DOHH2 (cell line): ENCODE measurements around the gene SLC37A1.

Experiments used
- H3F3A ChIP-seq: fragments of 200-600 bp; sonication (generic), shearing (Covaris generic); 2 replicates; pipeline ENCODE4 v1.6.0; 2016; ENCODE audit warnings: antibody characterized with exemption, mild to moderate bottlenecking; ENCODE audit not compliant: control insufficient read depth, insufficient read depth
- H3K27ac ChIP-seq: fragments of 200-600 bp; sonication (generic); 2 replicates; pipeline ENCODE4 v1.5.1; 2014; ENCODE audit warnings: low read depth, mild to moderate bottlenecking, low read length, moderate library complexity
- H3K27me3 ChIP-seq: fragments of 200-600 bp; sonication (generic); 2 replicates; pipeline ENCODE4 v1.6.1; 2014; ENCODE audit warnings: mild to moderate bottlenecking, low read length, mixed read lengths; ENCODE audit not compliant: control insufficient read depth
- H3K36me3 ChIP-seq: fragments of 200-600 bp; sonication (generic); 2 replicates; pipeline ENCODE4 v1.6.1; 2014; ENCODE audit warnings: mild to moderate bottlenecking, low read length, moderate library complexity, mixed read lengths; ENCODE audit not compliant: control insufficient read depth
- H3K4me1 ChIP-seq: fragments of 200-600 bp; sonication (generic); 2 replicates; pipeline ENCODE4 v1.6.1; 2014; ENCODE audit warnings: mild to moderate bottlenecking, low read length, mixed read lengths; ENCODE audit not compliant: control insufficient read depth
- H3K4me2 ChIP-seq: fragments of 200-600 bp; sonication (generic); 2 replicates; pipeline ENCODE4 v1.6.0; 2014; ENCODE audit warnings: mild to moderate bottlenecking, low read length, moderate library complexity
- H3K4me3 ChIP-seq: fragments of 200-600 bp; sonication (generic); 2 replicates; pipeline ENCODE4 v1.5.1; 2014; ENCODE audit warnings: mild to moderate bottlenecking, low read length, mixed read lengths
- H3K79me2 ChIP-seq: fragments of 200-600 bp; sonication (generic); 2 replicates; pipeline ENCODE4 v1.6.1; 2014; ENCODE audit warnings: mild to moderate bottlenecking, low read length, mixed read lengths; ENCODE audit not compliant: control insufficient read depth
- H3K9me2 ChIP-seq: fragments of 200-600 bp; sonication (generic); replicated peaks from 2 replicates; pipeline ENCODE4 v1.6.1; 2014; ENCODE audit warnings: mild to moderate bottlenecking, low read length, mixed read lengths; ENCODE audit not compliant: control insufficient read depth
- H3K9me3 ChIP-seq: fragments of 200-600 bp; sonication (generic); 2 replicates; pipeline ENCODE4 v1.6.1; 2014; ENCODE audit warnings: antibody characterized with exemption, low read length, mixed read lengths; ENCODE audit not compliant: control insufficient read depth, insufficient read depth
- H4K20me1 ChIP-seq: fragments of 200-600 bp; sonication (generic); 2 replicates; pipeline ENCODE4 v1.6.0; 2014; ENCODE audit warnings: low read depth, mild to moderate bottlenecking, antibody characterized with exemption, low read length, moderate library complexity; ENCODE audit not compliant: control insufficient read depth, insufficient read depth
- CTCF ChIP-seq: fragments of 200-600 bp; sonication (generic); IDR thresholded peaks from one replicate; pipeline ENCODE4 v1.5.1; 2014; ENCODE audit warnings: antibody characterized with exemption, mild to moderate bottlenecking, low read depth, low read length; ENCODE audit not compliant: poor library complexity, severe bottlenecking
- EZH2phosphoT487 ChIP-seq: fragments of 200-600 bp; sonication (generic); IDR thresholded peaks from 2 replicates; pipeline ENCODE4 v1.6.1; 2017; ENCODE audit warnings: borderline replicate concordance, mild to moderate bottlenecking, antibody characterized with exemption, low read length, moderate library complexity, mixed read lengths

Gene SLC37A1

GRCh38 chr21:42545317-42545716 is 31.7 kb downstream of the SLC37A1 start:
- no peak for TF ChIP-seq CTCF
- TF ChIP-seq EZH2phosphoT487, result no peak
- H3K36me3 ChIP-seq, result peaks cover 25% of the 10 kb centered on the region
- no peaks in the 10 kb centered on the region for H3K9me2 ChIP-seq
- H3K4me2 ChIP-seq, result no peak overlapping the region
- H4K20me1 ChIP-seq, result no peaks in the 10 kb centered on the region
- no peaks in the 10 kb centered on the region for H3K27me3 ChIP-seq
- no peak overlapping the region for H3K4me3 ChIP-seq
- H3K4me1 ChIP-seq, result no peaks in the 10 kb centered on the region
- H3K9me3 ChIP-seq, result no peaks in the 10 kb centered on the region
- no peak overlapping the region for H3K27ac ChIP-seq
- no peaks in the 10 kb centered on the region for H3F3A ChIP-seq
- H3K79me2 ChIP-seq, result no peaks in the 10 kb centered on the region

GRCh38 chr21:42545745-42546144 is 32.1 kb downstream of the SLC37A1 start:
- H3F3A ChIP-seq, result no peaks in the 10 kb centered on the region
- H3K27ac ChIP-seq, result no peak overlapping the region
- no peaks in the 10 kb centered on the region for H3K9me2 ChIP-seq
- H3K27me3 ChIP-seq, result no peaks in the 10 kb centered on the region
- H4K20me1 ChIP-seq, result no peaks in the 10 kb centered on the region
- no peaks in the 10 kb centered on the region for H3K4me1 ChIP-seq
- no peaks in the 10 kb centered on the region for H3K9me3 ChIP-seq
- H3K36me3 ChIP-seq, result peaks cover 27% of the 10 kb centered on the region
- no peak overlapping the region for H3K4me2 ChIP-seq
- TF ChIP-seq EZH2phosphoT487, result no peak
- no peak for TF ChIP-seq CTCF
- no peak overlapping the region for H3K4me3 ChIP-seq
- no peaks in the 10 kb centered on the region for H3K79me2 ChIP-seq

GRCh38 chr21:42546433-42546832 is 32.8 kb downstream of the SLC37A1 start:
- Histone ChIP-seq H3K27me3 (no peaks in the 10 kb centered on the region), H3K79me2 (no peaks in the 10 kb centered on the region), H3K4me3 (no peak overlapping the region), H3K4me2 (no peak overlapping the region), H3F3A (no peaks in the 10 kb centered on the region), H3K4me1 (no peaks in the 10 kb centered on the region), H3K27ac (no peak overlapping the region), H3K9me2 (no peaks in the 10 kb centered on the region), H3K9me3 (no peaks in the 10 kb centered on the region), H4K20me1 (no peaks in the 10 kb centered on the region), H3K36me3 (peaks cover 29% of the 10 kb centered on the region)
- TF ChIP-seq CTCF, result no peak
- TF ChIP-seq EZH2phosphoT487, result no peak
